SK-N-SH treated with all-trans-retinoic acid at 6 μM for 48 hours (cell line): ENCODE data around the gene GMPPB.

Experiments used
- CSRNP3 ChIP-seq: fragments of 250-450 bp; sonication (Bioruptor Pico); IDR thresholded peaks from 2 replicates; pipeline ENCODE4 v1.5.1; 2021; ENCODE audit warnings: mild to moderate bottlenecking, moderate library complexity
- ESRRG ChIP-seq: fragments of 250-450 bp; sonication (Bioruptor Pico); IDR thresholded peaks from 2 replicates; pipeline ENCODE4 v1.6.1; 2021; ENCODE audit warnings: mild to moderate bottlenecking
- SNAI2 ChIP-seq: fragments of 250-450 bp; sonication (Bioruptor Pico); IDR thresholded peaks from 2 replicates; pipeline ENCODE4 v1.5.0; 2020; ENCODE audit warnings: mild to moderate bottlenecking, moderate library complexity
- TF ChIP-seq, protein P1 (sequence below): fragments of 250-450 bp; sonication (Bioruptor Pico); IDR thresholded peaks from 2 replicates; pipeline ENCODE4 v1.5.1; 2020; ENCODE audit warnings: low read depth, mild to moderate bottlenecking, moderate library complexity
- TF ChIP-seq, protein P2 (sequence below): fragments of 250-450 bp; sonication (Bioruptor Pico); IDR thresholded peaks from 2 replicates; pipeline ENCODE4 v1.5.0; 2020; ENCODE audit warnings: mild to moderate bottlenecking, moderate library complexity

- TF ChIP-seq ESRRG (CRISPR knock-in tag) (no peak), CSRNP3 (CRISPR knock-in tag) (no peak), SNAI2 (CRISPR knock-in tag) (no peak)
- TF ChIP-seq, protein P1, sequence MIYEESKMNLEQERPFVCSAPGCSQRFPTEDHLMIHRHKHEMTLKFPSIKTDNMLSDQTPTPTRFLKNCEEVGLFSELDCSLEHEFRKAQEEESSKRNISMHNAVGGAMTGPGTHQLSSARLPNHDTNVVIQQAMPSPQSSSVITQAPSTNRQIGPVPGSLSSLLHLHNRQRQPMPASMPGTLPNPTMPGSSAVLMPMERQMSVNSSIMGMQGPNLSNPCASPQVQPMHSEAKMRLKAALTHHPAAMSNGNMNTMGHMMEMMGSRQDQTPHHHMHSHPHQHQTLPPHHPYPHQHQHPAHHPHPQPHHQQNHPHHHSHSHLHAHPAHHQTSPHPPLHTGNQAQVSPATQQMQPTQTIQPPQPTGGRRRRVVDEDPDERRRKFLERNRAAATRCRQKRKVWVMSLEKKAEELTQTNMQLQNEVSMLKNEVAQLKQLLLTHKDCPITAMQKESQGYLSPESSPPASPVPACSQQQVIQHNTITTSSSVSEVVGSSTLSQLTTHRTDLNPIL (CRISPR knock-in tag) = no peak
- TF ChIP-seq, protein P2, sequence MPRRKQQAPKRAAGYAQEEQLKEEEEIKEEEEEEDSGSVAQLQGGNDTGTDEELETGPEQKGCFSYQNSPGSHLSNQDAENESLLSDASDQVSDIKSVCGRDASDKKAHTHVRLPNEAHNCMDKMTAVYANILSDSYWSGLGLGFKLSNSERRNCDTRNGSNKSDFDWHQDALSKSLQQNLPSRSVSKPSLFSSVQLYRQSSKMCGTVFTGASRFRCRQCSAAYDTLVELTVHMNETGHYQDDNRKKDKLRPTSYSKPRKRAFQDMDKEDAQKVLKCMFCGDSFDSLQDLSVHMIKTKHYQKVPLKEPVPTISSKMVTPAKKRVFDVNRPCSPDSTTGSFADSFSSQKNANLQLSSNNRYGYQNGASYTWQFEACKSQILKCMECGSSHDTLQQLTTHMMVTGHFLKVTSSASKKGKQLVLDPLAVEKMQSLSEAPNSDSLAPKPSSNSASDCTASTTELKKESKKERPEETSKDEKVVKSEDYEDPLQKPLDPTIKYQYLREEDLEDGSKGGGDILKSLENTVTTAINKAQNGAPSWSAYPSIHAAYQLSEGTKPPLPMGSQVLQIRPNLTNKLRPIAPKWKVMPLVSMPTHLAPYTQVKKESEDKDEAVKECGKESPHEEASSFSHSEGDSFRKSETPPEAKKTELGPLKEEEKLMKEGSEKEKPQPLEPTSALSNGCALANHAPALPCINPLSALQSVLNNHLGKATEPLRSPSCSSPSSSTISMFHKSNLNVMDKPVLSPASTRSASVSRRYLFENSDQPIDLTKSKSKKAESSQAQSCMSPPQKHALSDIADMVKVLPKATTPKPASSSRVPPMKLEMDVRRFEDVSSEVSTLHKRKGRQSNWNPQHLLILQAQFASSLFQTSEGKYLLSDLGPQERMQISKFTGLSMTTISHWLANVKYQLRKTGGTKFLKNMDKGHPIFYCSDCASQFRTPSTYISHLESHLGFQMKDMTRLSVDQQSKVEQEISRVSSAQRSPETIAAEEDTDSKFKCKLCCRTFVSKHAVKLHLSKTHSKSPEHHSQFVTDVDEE (CRISPR knock-in tag) = no peak
Measured at GRCh38 chr3:49756036-49756435, 32.3 kb upstream of the GMPPB start.
